B cell (primary cell): ENCODE measurements around the gene PNPLA6. TPM values are rescaled to one million over a fixed set of nuclear protein-coding genes. Genes with fewer than 3 reads are reported as not detected.

Experiments
- ATAC-seq: fragments of 200-7000 bp; cut with Tn5 transposase; one replicate; pipeline ENCODE4 v1.10.0; 2021; ENCODE audit warnings: low read depth, mild to moderate bottlenecking, moderate number of reproducible peaks, moderate library complexity
- CTCF ChIA-PET: fragments of 350-600 bp; sonication (Branson Sonifier 250); formaldehyde crosslinking; loops from one replicate; lab custom pipeline; 2021; ENCODE audit warnings: antibody characterized with exemption, inconsistent platforms; lab: Charles Lee
- POLR2A ChIA-PET: fragments of 350-600 bp; sonication (Branson Sonifier 250); formaldehyde crosslinking; loops from one replicate; lab custom pipeline; 2021; ENCODE audit warnings: antibody characterized with exemption; lab: Charles Lee
- DNase-seq: peaks from one replicate; pipeline ENCODE4 v3.0.0; 2013
- H2AFZ ChIP-seq: 2 replicates; pipeline ENCODE4 v1.6.1; 2012; ENCODE audit warnings: mild to moderate bottlenecking, low read depth, low read length; ENCODE audit not compliant: insufficient read depth, poor library complexity, severe bottlenecking
- H3K27ac ChIP-seq, 2 donors: 1 replicate in 1 of 2; 2 replicates in 1 of 2; pipeline ENCODE4 v1.5.1; 2012 to 2013; ENCODE audit warnings: low read length in 2 of 2, mild to moderate bottlenecking in 2 of 2, moderate library complexity in 1 of 2
- H3K27me3 ChIP-seq, 4 experiments: fragments of 200-600 bp in 1 of 4; sonication (generic) in 1 of 4; replicated peaks in 1 of 4; 1 replicate in 2 of 4; 2 replicates in 2 of 4; pipeline versions ENCODE4 v1.6.1 to v1.7.0; 2013 to 2016; ENCODE audit warnings: low read length in 3 of 4, mild to moderate bottlenecking in 2 of 4, mixed read lengths in 1 of 4, moderate library complexity in 1 of 4; ENCODE audit not compliant: insufficient read depth in 4 of 4, control insufficient read depth in 3 of 4; ENCODE audit errors: control extremely low read depth in 1 of 4
- H3K36me3 ChIP-seq, 2 experiments: replicated peaks in 1 of 2; 1 replicate in 1 of 2; 2 replicates in 1 of 2; pipeline versions ENCODE4 v1.6.1 to v1.7.1; 2013; ENCODE audit warnings: low read length in 1 of 2; ENCODE audit not compliant: insufficient read depth in 2 of 2, control insufficient read depth in 1 of 2; ENCODE audit errors: control extremely low read depth in 1 of 2, extremely low read depth in 1 of 2
- H3K4me1 ChIP-seq, 2 donors: fragments of 200-600 bp in 1 of 2; sonication (generic) in 1 of 2; 1 replicate in 1 of 2; 2 replicates in 1 of 2; pipeline versions ENCODE4 v1.5.1 to v1.6.1; 2013 to 2017; ENCODE audit warnings: low read length in 2 of 2; ENCODE audit not compliant: control insufficient read depth in 2 of 2, insufficient read depth in 2 of 2
- H3K4me2 ChIP-seq: replicated peaks from 2 replicates; pipeline ENCODE3; 2012; ENCODE audit warnings: mild to moderate bottlenecking, low read depth, low read length; ENCODE audit not compliant: poor library complexity, severe bottlenecking
- H3K4me3 ChIP-seq, 5 experiments: fragments of 200-600 bp in 1 of 5; sonication (generic) in 1 of 5; 1 replicate in 3 of 5; 2 replicates in 2 of 5; pipeline versions ENCODE4 v1.5.1 to v1.7.0; 2011 to 2016; ENCODE audit warnings: low read length in 4 of 5, mild to moderate bottlenecking in 4 of 5, low read depth in 2 of 5, control low read depth in 1 of 5, moderate library complexity in 1 of 5; ENCODE audit not compliant: insufficient read depth in 1 of 5; ENCODE audit errors: control extremely low read depth in 1 of 5, extremely low read depth in 1 of 5
- H3K79me2 ChIP-seq: fragments of 200-600 bp; sonication (generic); one replicate; pipeline ENCODE4 v1.6.0; 2016; ENCODE audit warnings: low read length; ENCODE audit not compliant: control insufficient read depth, insufficient read depth
- H3K9ac ChIP-seq: fragments of 200-600 bp; sonication (generic); 2 replicates; pipeline ENCODE4 v1.6.1; 2017; ENCODE audit warnings: mild to moderate bottlenecking, low read length, moderate library complexity
- H3K9me3 ChIP-seq, 3 donors: one replicate each; pipeline versions ENCODE4 v1.6.1 to v1.7.1; 2013; ENCODE audit warnings: low read length in 2 of 3; ENCODE audit not compliant: control insufficient read depth in 2 of 3, insufficient read depth in 1 of 3; ENCODE audit errors: control extremely low read depth in 1 of 3
- H4K20me1 ChIP-seq: 2 replicates; pipeline ENCODE4 v1.6.0; 2012; ENCODE audit warnings: mild to moderate bottlenecking, low read length; ENCODE audit not compliant: insufficient read depth, control insufficient read depth, poor library complexity, severe bottlenecking
- H3K27ac Mint-ChIP-seq: one replicate; pipeline ENCODE4 v1.8.0; 2021; ENCODE audit warnings: mixed read lengths
- H3K27me3 Mint-ChIP-seq: one replicate; pipeline ENCODE4 v1.8.0; 2021; ENCODE audit warnings: mixed read lengths
- H3K4me1 Mint-ChIP-seq: one replicate; pipeline ENCODE4 v1.8.0; 2021; ENCODE audit warnings: mixed read lengths
- H3K4me3 Mint-ChIP-seq: one replicate; pipeline ENCODE4 v1.8.0; 2021; ENCODE audit warnings: mixed read lengths
- H3K9me3 Mint-ChIP-seq: one replicate; pipeline ENCODE4 v1.8.0; 2022; ENCODE audit warnings: mixed read lengths; ENCODE audit not compliant: insufficient read depth
- CTCF ChIP-seq: fragments of 200-600 bp; IDR thresholded peaks from one replicate; pipeline ENCODE4 v1.8.0; 2022; ENCODE audit warnings: antibody characterized with exemption, mild to moderate bottlenecking
- EZH2 ChIP-seq: IDR thresholded peaks from 2 replicates; pipeline ENCODE4 v1.6.1; 2012; ENCODE audit warnings: borderline replicate concordance, low read depth, mild to moderate bottlenecking, moderate library complexity, low read length; ENCODE audit not compliant: insufficient read depth, poor library complexity, severe bottlenecking
- WGBS: methylation state at CpG from one replicate; pipeline ENCODE4 v1.1.5; 2013; ENCODE audit warnings: missing lambda C conversion rate; ENCODE audit not compliant: insufficient coverage; 5-methylcytosine and 5-hydroxymethylcytosine counted together
- intact Hi-C: fragments of 100-400 bp; cut with micrococcal nuclease; formaldehyde crosslinking; loops from one replicate; pipeline ENCODE4 v1.10.0; 2022
- polyA plus RNA-seq: library from polyadenylated mRNA; depleted of rRNA; stranded (reverse); fragments of >200 nt; gene quantifications from 2 replicates; pipeline ENCODE4 v1.2.3, GENCODE V29; 2012
- total RNA-seq, 2 donors: library from RNA; stranded (reverse); fragments of 120-200 nt in 1 of 2; gene quantifications; 1 replicate in 1 of 2; 2 replicates in 1 of 2; pipeline versions ENCODE4 v1.2.3 to v1.2.4, GENCODE V29; 2013 to 2022

PNPLA6 gene
- total and polyA plus RNA-seq, 2 donors (not counting 1 experiment from before 2014, with no cell fraction given), result 102 to 149 TPM

- intact Hi-C loops, result no loop called here
- CTCF ChIA-PET, result no interaction called here
- Histone ChIP-seq H3K27me3 (no peaks in the 10 kb centered on the region), H4K20me1 (no peaks in the 10 kb centered on the region), H2AFZ (no peak overlapping the region), H3K9me3 (peaks cover 0 to 5% (median 0%) of the 10 kb centered on the region in 3 donors), H3K4me2 (no peak overlapping the region), H3K9ac (no peak overlapping the region), H3K4me1 (peaks cover 3 to 24% of the 10 kb centered on the region in 2 donors), H3K36me3 (peaks cover under 1 to 36% of the 10 kb centered on the region in 2 experiments), H3K4me3 (no peak overlapping the region), H3K27ac (no peak overlapping the region), H3K79me2 (no peaks in the 10 kb centered on the region)
- DNase-seq (no peak), ATAC-seq (no peak)
- POLR2A ChIA-PET, result no interaction called here
- Mint-ChIP-seq H3K9me3 (no peaks in the 10 kb centered on the region), H3K4me1 (peaks cover 20% of the 10 kb centered on the region), H3K27ac (peak overlapping the region; percentile 50), H3K4me3 (no peak overlapping the region), H3K27me3 (no peaks in the 10 kb centered on the region)
- TF ChIP-seq CTCF (no peak), EZH2 (no peak)
- WGBS, result no CpG with 5 or more reads among the region's 3 CpGs
Measured at GRCh38 chr19:7547159-7547558, 11.6 kb downstream of the PNPLA6 start.

GRCh38 chr19:7549429-7550148 is 14.1 kb downstream of the PNPLA6 start:
- Mint-ChIP-seq H3K4me1 (peaks cover 12% of the 10 kb centered on the region), H3K4me3 (no peak overlapping the region), H3K27me3 (no peaks in the 10 kb centered on the region), H3K27ac (no peak overlapping the region), H3K9me3 (no peaks in the 10 kb centered on the region)
- H4K20me1 ChIP-seq, result no peaks in the 10 kb centered on the region
- peaks cover 0 to 32% of the 10 kb centered on the region in 2 experiments for H3K36me3 ChIP-seq
- ChIA-PET POLR2A (no interaction called here), CTCF (interaction anchor here (1.7 kb wide), 1 partner anchor 19 kb away, joined by 6 read pairs; no protein-coding TSS in a partner anchor)
- TF ChIP-seq EZH2, result no peak
- no peak for TF ChIP-seq CTCF
- no peak for ATAC-seq
- no peak overlapping the region for H3K9ac ChIP-seq
- H3K27ac ChIP-seq, result no peak overlapping the region
- WGBS, result 98% methylated on average over 25 of the region's 36 CpGs
- H2AFZ ChIP-seq, result no peak overlapping the region
- no peaks in the 10 kb centered on the region for H3K27me3 ChIP-seq
- H3K4me3 ChIP-seq, result no peak overlapping the region
- H3K79me2 ChIP-seq, result no peaks in the 10 kb centered on the region
- intact Hi-C loops, result no loop called here
- no peak for DNase-seq
- no peak overlapping the region for H3K4me2 ChIP-seq
- peaks cover 0 to 6% (median 0%) of the 10 kb centered on the region in 3 donors for H3K9me3 ChIP-seq
- peaks cover 3 to 16% of the 10 kb centered on the region in 2 donors for H3K4me1 ChIP-seq
